Measurements from ENCODE around the gene RELCH.

The RELCH gene

GRCh38 chr18:62341473-62341872, 154.4 kb downstream of the RELCH start:
- no peak for DNase-seq (ENCODE audit: low read depth)

DNA sequence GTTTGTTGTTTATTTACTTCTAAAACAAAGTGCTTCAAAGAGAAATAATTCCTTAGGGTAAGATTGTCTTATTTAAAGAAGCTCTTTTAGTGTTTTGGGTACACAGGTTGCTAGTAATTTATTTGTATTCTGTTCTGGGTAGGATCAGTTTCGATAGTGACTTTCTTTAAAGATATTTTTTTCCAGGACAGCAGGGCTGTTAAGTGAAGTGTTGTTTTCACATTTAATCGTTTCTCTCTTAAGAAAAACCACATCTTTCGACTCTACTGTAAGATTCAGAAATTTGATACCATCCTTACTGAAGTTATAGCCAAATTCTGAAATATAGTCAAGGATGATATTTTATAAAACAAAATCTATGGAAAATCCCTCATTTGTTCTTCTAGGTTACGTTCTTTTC, 155.8 kb downstream of the RELCH start:
- no peak for DNase-seq (ENCODE audit: low read depth)

- DNase-seq (ENCODE audit: low read depth) = no peak
Measured at GRCh38 chr18:62343316-62343715, 156.3 kb downstream of the RELCH start.

DNA sequence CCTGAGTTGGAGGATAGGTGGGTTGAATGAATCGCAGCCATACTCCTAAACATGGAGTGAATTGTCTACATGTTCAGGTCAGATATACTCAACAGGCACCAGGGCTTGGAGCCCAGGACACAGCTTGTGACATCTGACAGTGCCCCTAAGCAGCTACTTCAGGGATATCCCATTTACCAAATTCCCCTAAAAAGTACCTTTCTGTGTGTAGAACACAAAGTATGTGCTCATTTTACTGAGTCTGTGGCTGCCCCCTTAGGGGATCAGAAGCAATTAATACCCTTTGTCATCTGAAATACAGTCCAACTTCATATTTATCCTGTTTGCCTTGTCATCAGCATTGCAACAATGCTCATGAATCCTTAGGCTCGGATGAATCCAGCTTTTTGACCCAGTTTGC, 158.9 kb downstream of the RELCH start:
- DNase-seq (ENCODE audit: low read depth) = no peak

- no peak for DNase-seq (ENCODE audit: low read depth)
Measured at GRCh38 chr18:62346333-62347088, 159.5 kb downstream of the RELCH start.

GRCh38 chr18:62347089-62347506, 160.0 kb downstream of the RELCH start:
- DNase-seq (ENCODE audit: low read depth) = no peak

DNA sequence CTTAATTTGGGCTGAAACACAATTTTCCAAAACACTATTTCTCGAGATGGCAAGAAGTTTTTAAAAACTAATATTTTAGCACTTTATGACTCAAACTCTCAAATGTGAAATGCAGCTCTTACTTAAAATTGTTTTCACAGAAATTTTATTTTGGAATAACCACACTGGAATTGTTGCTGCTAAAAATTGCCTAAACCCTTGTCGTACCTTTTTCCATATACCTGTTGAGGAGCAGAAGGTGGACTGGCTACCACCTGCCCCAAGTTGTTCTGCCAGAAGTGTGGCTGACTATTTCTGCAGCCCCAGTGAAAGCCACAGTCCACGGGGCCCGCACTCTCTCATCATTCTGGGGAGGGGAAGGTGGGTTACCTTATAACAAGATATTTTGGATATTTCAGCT, 161.4 kb downstream of the RELCH start:
- DNase-seq (ENCODE audit: low read depth) = no peak

- no peak for DNase-seq (ENCODE audit: low read depth)
Measured at GRCh38 chr18:62353170-62353569, 166.1 kb downstream of the RELCH start.

DNA sequence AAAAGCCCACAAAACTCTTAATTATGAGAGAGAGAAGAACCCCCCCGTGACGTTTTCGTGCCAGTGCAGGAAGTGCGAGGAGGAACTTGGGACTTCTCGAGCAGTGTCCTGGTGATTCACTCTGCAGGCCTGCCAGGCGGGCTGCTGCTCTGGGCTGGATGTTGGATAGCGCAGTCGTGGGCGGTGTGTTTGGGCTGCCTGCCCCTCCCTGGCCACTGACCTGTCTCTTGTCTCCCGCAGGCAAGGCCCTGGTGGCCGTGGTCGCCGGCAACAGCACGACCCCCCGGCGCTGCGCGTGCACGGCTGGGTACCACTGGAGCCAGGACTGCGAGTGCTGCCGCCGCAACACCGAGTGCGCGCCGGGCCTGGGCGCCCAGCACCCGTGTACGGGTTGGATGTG, 167.1 kb downstream of the RELCH start:
- no peak for DNase-seq (ENCODE audit: low read depth)

DNA sequence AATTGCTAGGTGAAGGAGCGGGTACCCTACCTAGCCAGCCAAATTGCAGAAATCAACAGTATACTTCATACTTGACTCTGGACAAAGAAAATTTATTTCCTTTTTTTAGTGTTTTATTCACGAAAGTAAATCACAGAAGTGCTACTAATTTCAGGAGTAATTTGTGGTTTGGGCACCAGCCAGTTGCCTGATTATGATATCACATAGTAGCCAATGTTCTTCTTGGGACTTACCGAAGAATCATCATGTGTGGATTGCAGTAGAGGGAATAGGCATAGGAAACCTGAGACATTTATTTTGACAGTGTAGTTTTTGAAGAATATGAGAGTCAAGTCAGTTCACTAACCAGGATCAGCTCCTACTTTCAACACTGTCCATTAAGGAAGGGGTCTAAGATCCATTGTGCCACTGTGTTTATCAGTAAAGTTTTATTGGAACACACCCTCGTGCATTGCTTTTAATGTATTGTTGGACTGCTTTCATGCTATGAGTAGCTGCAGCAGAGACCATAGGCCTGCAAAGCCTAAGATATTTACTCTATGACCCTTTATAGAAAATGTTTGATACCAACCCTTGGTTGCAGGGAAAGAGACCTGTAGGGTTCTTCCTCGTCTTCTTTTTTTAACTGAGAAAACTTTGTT, 170.1 kb downstream of the RELCH start:
- no peak for DNase-seq (ENCODE audit: low read depth)

Data from GM04503 (cell line).